ENCODE measurements around the gene NDOR1. TPM values are rescaled to one million over a fixed set of nuclear protein-coding genes. Genes with fewer than 3 reads are reported as not detected.
A peak's percentile ranks its signal among the peaks of the same experiment; 100 is the strongest.

The NDOR1 gene
- total RNA-seq, 2 donors from 2014 or later: 5.9 to 6.5 TPM

DNA sequence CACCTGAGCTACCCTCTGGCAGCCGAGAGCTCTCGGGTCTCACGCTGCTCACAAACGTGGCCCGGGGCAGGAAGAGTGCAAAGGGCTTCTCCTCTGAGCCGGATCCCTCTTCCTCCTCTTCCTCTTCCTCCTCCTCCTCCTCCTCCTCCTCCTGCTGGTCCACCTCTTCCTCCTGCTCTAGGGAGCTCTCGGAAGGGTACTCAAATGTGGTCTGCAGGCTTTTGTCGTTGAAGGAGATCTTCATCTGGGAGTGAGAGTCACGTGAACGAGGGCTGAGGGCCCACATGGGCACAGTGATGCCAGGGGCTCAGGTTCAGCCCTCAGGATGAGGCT lies 13.1 kb upstream of the NDOR1 start:
- no peak for DNase-seq
- no peak for ATAC-seq
- intact Hi-C loops (cut with DNase I): no loop called here

DNA sequence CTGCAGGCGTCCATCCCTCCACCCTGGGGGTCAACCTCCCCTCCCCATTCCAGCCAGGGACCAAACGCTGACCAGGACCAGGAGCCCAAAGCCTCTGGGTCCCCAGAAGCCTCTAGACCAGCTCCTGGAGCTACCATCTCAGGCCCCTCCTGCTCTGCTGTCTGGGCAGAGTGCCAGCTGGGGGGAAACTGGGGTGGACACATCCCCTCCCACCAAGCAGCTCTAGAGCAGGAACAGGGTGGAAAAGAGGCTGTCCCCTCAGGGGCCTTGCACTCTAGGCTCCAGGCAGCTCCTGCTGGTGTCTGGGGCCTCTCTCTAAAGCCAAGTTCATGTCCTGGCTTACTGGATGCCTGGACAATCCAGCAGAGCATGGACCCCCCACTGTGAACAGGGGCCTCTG lies 12.6 kb upstream of the NDOR1 start:
- no peak for ATAC-seq
- no peak for DNase-seq
- intact Hi-C loops (cut with DNase I): no loop called here

DNA sequence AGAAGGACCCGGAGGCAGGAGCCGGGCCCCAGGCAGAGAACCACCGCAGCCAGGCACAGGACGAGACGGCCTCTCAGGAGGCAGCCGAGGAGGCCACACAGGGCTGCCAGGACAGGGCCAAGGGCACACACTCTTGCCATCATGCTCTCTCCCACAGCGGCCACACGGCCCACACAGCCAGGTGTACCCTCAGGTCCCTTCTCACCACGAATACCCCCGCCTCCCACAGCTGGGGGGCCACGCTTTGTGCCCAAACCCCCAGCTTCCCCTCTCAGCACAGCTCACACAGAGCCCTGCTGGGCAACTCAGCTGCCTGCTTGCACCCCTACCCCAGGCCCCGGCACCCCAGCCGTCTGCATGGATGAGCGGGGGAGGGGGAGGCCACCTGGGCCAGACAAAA lies 11.7 kb upstream of the NDOR1 start:
- intact Hi-C loops (cut with DNase I): no loop called here
- ATAC-seq (no peak), DNase-seq (no peak)

DNA sequence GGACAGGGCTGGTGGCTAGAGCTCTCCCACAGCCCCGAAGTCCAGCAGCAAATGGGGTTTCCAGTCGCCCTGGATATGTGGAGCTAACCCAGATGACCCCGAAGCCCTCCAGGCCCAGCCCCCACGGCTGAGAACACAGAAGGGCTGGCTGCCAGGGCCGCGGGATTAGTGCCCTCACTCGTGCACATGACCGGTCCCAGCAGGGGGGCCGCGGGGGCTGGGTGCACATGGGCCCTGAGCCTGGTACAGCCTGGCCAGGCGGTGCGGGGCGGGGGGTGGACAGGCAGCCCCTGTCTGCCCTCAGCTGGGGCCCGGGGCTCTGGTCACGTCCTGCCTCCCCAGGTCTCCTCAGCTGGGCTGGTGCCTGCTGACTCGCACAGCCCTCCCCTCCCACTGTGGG lies 11.1 kb upstream of the NDOR1 start:
- no peak for ATAC-seq
- DNase-seq: no peak
- intact Hi-C loops (cut with DNase I): no loop called here

DNA sequence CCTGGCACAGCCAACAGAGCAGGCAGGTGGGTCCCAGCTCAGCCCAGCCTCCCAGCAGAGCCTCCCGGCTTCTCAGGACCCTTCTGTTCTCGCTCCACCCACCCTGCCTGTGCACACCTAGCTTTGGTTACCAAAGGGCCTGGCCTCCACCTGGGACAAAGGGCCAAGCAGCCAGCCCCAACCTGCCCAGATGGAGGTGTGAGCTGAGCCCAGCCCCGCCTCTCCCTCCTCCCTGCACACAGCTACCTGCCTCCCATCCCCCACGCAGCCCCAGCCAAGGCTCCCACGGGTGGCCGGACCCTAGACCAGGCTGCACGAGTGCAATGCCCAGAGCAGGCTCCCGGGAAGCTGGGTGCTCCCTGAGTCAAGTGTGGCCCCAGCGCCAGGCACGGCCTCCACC lies 10.6 kb upstream of the NDOR1 start:
- no peak for DNase-seq
- intact Hi-C loops (cut with DNase I): no loop called here
- no peak for ATAC-seq

DNA sequence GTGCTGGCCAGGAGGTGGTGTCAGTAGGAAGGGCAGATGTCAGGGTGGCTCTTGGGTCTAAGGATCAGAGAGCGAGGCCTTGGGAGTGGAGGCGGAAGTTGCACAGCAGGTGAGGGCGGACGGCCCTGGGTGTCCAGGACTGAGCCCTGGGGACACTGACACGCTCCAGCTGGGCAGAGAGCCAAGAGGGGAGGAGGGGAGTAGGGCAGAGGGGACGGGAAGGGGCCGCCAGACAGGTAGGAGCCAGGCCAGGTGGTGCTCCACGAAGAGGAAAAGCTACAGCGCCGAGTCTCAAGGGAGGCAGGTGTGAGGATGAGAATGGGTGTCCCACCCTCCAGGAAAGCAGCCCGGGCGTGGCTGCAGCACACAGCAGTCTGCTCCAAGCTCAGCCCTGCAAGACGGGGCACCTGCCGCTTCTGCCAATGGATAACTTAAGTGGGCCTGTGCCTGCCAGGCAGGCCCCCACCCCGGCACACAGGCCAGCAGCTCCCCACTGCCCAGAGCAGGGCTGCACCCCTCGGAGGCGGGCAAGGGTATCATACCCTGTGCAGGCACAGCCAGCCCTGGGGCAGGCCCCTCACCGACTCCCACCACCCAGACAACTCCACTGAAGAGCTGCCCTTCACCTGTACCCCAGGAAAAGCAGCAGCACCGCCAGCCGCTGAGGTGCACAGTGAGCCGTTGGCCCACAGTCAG lies 9.8 kb upstream of the NDOR1 start:
- ATAC-seq (no peak), DNase-seq (no peak)
- intact Hi-C loops (cut with DNase I): no loop called here

DNA sequence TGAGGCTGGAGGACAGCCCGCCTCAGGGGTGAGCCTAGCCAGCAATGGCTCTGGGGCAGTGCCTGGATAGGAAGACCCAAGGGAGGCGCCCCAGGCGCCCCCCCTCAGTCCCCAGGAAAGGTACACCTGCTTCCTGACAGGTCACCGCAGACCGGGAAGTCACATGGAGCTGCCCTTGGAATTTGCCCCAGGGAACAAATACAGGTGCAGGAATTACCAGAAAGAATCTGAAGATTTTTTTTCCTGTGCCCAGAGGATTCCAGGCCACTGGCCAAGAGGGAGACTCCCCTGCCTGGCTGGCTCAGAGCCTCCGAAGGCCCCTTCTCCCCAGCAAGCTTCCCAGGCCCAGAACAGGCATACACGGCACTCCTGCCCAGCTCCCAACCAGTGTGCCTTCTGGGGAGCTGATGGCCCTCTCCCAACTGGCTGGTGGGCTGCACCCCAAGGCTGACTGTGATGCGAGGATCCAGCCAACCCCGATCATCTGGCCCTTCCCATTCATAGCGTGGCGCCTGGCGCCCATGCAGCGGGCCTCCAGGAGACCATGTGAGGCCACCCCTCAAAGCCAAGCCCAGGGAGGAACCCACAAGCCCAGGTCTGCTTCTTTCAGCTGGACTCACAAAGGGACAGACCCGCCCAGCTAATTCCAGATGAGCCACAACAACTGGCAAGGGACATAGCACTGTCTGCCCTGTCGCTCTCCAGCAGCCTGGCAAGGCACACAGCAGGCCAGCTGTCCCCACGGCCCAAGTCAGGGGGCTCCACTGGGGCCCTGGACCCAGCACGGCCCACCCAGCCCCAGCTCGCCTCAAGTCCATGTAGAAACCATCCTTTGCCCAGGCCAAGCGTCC lies 7.2 kb upstream of the NDOR1 start:
- intact Hi-C loops (cut with DNase I): no loop called here

DNA sequence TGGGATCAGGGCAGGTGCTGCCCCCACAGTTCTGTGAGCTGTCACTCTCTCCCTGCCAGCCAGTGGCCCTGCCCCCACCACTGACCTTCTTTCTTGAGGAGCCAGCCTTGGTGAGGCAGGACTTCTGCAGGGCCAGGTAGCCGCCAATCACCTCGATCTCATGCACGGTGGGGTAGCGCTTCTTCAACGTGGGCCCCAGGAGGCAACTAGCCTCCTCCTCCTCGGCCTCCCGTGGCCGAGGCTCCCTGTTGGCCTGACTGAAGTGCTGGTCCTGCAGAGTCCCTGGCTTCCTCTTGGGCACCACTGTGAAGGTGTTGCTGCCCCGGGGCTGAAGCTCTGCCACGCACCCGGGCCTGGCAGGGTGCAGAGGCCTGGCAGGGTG lies 6.6 kb upstream of the NDOR1 start:
- ATAC-seq: no peak
- intact Hi-C loops (cut with DNase I): no loop called here
- DNase-seq: no peak

More for the DNA sequence above, 7.2 kb upstream of the NDOR1 start:
- no peak for DNase-seq
- no peak for ATAC-seq

DNA sequence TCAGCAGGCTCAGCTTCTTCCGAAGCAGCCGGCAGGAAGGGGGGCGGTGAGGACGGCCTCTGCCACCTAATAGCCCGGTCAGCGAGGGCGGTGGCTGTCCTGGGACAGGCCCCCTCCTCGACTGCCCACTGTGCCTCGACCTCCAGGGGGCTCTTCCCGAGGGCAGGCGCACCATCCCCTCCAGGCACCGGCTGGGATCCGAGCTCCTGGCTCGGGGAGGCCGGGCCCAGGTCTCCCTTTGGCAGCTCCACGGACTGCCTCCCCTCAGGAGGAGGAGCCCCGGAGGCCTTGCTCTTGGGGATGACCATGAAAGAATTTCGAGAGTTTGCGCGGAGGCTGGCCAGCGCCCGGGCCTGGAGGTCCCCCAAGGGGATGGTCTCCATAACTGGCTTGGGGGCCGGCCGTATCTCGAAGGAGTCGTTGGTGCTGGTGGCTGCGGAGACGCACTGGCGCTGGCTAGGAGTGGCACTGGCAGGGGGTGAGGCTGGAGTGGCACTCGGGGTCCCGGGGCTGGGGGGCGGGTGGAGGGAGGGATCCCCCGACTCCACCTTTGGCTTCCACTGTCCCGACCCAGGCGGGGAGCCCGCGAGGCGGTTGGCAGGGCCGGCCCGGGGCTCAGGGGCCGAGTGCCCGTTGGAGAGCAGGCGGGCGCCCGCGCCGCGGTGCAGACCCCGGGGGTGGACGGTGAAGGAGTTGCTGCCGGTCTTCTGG lies 5.9 kb upstream of the NDOR1 start:
- ATAC-seq (no peak), DNase-seq (no peak)
- intact Hi-C loops (cut with DNase I): no loop called here

DNA sequence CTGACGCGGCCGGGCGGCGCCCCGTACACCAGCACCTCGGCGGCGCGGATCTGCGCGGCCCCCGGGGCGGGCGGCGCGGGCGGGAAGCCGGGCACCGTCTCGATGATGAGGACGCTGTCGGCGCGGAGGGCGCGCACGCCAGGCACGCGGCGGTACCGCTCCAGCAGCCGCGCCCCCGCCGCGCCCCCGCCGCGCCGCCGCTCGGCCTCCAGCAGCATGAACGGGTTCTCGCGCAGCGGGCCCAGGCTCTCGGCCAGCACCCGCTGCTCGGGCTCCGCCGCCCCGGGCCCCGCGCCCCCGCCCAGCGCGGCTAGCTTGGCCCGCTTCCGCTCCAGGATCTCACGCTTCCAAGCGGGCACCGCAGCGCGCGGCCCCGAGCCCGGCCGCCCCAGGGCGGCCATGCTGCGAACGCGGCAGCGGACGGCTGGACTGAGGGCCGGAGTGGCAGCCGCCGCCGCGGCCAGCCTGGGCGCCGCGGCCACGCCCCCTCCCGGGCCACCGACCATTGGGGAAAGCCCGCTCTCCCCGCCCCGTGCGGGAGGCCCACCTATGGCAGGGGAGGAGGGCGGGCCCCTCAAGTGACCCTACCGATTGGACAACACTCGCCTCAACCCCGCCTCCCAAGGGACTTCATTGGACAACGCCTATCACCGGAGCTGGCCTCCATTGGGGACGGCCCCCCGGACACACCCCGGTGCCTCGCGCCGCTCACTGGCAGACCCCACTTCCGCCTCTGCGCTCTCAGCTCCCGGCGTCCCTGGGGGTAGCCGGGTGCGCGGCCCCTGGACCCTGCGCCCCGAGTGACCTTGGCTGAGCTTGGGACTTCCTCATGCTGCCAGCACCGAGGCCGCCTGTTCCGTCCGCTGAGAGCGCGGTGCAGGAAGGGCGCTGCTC lies 4.9 kb upstream of the NDOR1 start, which contains the start of gene TPRN:
Gene TPRN, minus strand, starts transcription at position 431 of the 894 bp plus-strand sequence. Its CDS starts 30 bp downstream, at position 401.
- intact Hi-C loops (cut with DNase I): no loop called here
- peak; percentile 98 for ATAC-seq
- peak; percentile 100 for DNase-seq

DNA sequence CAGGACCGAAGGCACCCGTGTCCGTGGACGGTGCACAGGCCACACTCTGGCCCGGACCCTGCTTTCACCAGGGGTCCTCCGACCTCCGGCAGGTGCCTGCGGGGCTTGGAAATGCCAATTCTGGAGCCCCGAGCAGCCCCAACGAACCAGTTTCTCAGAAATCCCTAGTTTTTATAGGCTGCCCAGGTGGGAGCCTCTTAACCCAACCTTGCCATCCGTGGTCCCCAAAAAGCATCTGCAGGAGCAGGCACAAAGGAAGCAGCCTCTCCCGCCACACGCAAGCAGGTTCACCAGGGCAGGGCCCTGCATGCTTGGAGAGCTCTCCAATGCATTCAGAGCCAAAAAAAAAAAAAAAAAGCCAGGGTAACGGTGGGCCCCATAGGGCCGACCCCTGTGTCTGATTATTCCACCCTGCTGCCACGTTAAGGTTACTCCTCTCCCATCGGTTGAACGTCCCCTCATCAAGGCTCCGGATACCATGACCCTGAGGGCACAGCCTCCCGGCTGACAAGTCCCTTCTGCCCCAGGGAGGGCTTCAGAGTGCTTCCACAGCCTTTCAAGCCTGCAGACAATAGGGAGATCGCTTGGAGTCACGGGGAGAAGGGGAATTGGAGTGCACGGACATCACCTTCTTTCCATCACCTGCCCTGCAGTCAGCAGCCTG lies 4.2 kb upstream of the NDOR1 start:
- intact Hi-C loops (cut with DNase I): no loop called here
- no peak for DNase-seq
- no peak for ATAC-seq

DNA sequence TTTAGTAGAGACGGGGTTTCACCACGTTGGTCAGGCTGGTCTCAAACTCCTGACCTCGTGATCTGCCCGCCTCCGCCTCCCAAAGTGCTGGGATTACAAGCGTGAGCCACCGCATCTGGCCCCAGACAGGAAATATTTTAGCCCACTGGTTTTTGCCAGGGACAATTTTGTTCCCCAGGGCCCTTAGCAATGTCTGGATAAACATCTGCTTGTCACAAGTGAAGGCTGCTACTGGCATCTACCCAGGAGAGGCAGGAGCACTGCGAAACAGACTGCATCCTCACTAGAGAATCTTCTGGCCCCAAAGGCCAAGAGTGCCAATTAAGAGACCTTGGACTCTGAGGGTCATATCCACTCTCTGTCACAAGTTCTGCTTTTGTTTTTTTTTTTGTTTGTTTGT lies 2.5 kb upstream of the NDOR1 start:
- ATAC-seq (no peak), DNase-seq (no peak)
- intact Hi-C loops (cut with DNase I): no loop called here

DNA sequence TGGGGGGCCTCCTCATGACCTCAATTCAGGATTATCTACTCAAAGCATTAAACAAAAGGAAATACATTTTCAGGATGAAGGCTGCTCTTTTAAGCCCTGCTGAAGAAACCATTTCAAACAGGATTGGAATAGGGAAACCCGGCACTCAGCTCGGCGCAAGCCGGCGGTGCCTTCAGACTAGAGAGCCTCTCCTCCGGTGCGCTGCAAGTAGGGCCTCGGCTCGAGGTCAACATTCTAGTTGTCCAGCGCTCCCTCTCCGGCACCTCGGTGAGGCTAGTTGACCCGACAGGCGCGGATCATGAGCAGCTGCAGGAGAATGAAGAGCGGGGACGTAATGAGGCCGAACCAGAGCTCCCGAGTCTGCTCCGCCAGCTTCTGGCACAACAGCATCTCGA lies 772 bp upstream of the NDOR1 start:
- no peak for DNase-seq
- ATAC-seq: no peak
- intact Hi-C loops (cut with DNase I): no loop called here

DNA sequence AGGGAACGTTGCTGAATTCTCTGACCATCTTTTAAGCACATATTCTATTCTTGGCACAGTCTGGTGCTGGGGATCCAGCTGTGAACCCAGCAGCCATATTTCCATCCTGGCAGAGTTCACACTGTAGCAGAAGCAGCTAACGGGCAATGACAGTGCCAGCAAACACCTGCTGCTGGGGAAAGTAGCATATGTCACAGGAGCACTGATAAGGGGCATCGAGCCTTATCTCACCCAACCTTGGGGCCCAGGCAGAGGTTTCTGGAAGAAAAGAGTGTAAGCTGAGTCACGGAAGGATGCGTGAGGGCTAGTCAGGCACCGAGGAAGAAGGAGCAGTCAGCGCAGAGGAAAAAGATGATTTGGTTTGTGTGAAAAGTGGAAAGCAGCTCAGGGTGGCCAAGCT lies 1.1 kb downstream of the NDOR1 start:
- DNase-seq (no peak), ATAC-seq (no peak)
- intact Hi-C loops (cut with DNase I): no loop called here

DNA sequence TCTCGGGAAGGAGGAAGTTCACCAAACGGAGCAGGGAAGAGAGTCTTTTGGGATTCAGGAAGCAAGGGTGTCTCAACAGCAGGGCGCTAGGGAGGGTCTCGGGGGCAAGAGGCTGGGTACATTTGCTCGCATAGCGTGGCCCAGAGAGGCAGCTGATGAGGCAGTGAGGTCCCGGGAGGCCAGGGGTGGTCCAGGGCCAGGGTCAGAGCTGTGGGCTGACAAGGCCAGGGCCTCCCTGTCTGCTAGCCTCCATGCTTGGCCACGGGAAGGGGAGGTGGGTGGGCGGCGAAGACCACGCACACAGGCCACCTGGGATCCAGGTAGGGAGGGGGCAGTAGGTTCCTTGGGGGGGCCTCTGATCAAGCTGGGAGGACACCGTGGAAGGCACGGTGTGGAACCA lies 6.0 kb downstream of the NDOR1 start:
- DNase-seq (no peak), ATAC-seq (no peak)
- intact Hi-C loops (cut with DNase I): no loop called here

DNA sequence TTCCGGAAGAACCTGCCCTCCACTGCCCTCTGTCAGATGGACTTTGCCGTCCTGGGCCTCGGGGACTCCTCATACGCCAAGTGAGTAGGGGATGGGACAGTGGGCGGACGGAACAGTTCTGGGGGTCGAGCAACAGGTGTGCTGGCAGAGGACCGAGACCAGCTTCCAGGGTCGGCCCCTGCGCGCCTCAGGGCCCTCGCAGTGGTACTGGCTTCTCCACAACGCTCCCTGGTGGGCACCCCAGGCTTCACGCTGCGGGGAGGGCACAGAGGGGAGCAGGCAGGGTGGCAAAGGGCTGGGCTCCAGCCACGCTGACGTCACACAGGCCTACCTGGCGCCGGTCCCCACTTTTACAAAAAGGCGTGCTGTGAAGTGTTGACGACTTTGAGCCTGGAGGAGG lies 7.0 kb downstream of the NDOR1 start:
- DNase-seq (no peak), ATAC-seq (no peak)
- intact Hi-C loops (cut with DNase I): no loop called here

DNA sequence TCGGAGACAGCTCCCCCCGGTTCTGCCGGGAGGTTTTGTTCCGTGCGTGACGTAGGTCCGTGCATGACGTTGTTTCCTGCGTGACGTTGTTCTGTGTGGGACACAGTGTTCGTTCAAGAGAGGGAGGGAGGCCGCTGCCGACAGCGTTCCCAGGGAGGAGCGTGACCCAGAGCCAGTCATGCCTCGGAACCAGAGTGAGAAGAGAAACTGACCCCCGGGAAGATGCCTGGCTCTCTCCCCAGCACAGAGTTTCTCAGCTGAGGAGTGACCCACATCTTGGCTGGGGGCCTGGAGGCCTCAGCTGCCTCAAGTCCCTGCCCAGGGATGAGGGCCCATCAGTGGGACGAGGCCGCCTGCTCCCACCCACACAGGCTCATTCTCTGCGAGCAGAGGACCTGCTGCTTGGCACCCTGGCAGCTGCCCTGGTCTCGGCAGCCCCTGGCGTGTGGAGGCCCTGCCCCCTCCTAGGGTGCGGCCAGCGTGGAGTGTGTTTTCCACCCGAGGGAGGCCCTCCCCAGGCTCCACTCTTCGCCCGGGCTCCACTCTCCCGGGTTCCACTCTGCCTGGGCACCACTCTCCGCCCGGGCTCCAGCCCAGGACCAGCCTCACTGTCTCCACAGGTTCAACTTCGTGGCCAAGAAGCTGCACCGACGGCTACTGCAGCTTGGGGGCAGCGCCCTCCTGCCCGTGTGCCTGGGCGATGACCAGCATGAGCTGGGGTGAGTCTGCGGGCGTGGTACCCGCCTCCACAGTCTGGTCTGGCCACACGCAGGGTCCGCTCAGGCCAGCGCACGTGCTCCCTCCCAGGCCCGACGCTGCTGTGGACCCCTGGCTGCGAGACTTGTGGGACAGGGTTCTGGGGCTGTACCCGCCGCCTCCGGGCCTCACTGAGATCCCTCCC lies 7.9 kb downstream of the NDOR1 start:
- intact Hi-C loops (cut with DNase I): no loop called here
- DNase-seq (no peak), ATAC-seq (no peak)

DNA sequence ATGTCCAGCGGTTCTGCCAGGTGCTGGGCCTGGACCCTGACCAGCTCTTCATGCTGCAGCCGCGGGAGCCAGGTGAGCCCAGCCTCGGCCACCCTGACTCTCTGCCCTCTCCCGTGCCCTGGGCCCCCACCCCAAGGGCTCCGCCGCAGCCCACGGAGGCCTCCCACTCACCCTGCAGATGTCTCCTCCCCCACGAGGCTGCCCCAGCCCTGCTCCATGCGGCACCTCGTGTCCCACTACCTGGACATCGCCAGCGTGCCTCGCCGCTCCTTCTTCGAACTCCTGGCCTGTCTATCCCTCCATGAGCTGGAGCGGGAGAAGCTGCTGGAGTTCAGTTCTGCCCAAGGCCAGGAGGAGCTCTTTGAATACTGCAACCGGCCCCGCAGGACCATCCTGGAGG lies 9.1 kb downstream of the NDOR1 start:
- intact Hi-C loops (cut with DNase I): no loop called here
- DNase-seq (no peak), ATAC-seq (no peak)

All from left cardiac atrium (tissue), 4 donors.